Esophagus (tissue), 2 donors: ENCODE data around the gene MOSMO. TPM values are rescaled to one million over a fixed set of nuclear protein-coding genes. Genes with fewer than 3 reads are reported as not detected.
"Not testable (repeated sequence)": the region's sequence is repeated elsewhere in the genome, so short reads cannot be mapped to it uniquely, and the experiment has no call there.

Source experiments
- H3K27ac ChIP-seq, 2 donors: one replicate each; pipeline ENCODE4 v1.5.1; 2013; ENCODE audit warnings: low read depth in 2 of 2, mild to moderate bottlenecking in 2 of 2, inconsistent platforms in 1 of 2, low read length in 1 of 2, moderate library complexity in 1 of 2
- H3K27me3 ChIP-seq, 2 donors: one replicate each; pipeline ENCODE4 v1.6.1; 2013; ENCODE audit warnings: low read length in 2 of 2, control low read depth in 1 of 2, mild to moderate bottlenecking in 1 of 2; ENCODE audit not compliant: insufficient read depth in 2 of 2, control insufficient read depth in 1 of 2
- H3K36me3 ChIP-seq, 2 donors: one replicate each; pipeline ENCODE4 v1.6.1; 2013; ENCODE audit warnings: low read length in 1 of 2; ENCODE audit not compliant: control insufficient read depth in 2 of 2, insufficient read depth in 2 of 2
- H3K4me1 ChIP-seq, 2 donors: one replicate each; pipeline ENCODE4 v1.6.1; 2013; ENCODE audit warnings: low read length in 1 of 2; ENCODE audit not compliant: control insufficient read depth in 2 of 2, insufficient read depth in 2 of 2
- H3K4me3 ChIP-seq, 2 donors: one replicate each; pipeline ENCODE4 v1.5.1; 2013; ENCODE audit warnings: low read length in 2 of 2, mild to moderate bottlenecking in 2 of 2, low read depth in 1 of 2, moderate library complexity in 1 of 2
- H3K9me3 ChIP-seq, 2 donors: one replicate each; pipeline ENCODE4 v1.6.1; 2013; ENCODE audit warnings: mild to moderate bottlenecking in 2 of 2, low read depth in 1 of 2, low read length in 1 of 2, moderate library complexity in 1 of 2; ENCODE audit not compliant: control insufficient read depth in 2 of 2, insufficient read depth in 1 of 2
- WGBS, 2 donors: extraction: QIAGEN DNeasy Blood & Tissue Kit; methylation state at CpG; one replicate each; pipeline ENCODE4 v1.1.7; 2013; 5-methylcytosine and 5-hydroxymethylcytosine counted together
- polyA plus RNA-seq, 2 donors: library from polyadenylated mRNA; stranded (reverse); fragments of 200-250 nt; gene quantifications; one replicate each; pipeline ENCODE4 v1.2.3, GENCODE V29; 2013
- donor health status: healthy with polysubstance abuse.
- donor health status: Bipolar disorder and iron deficiency.

The MOSMO gene
- polyA plus RNA-seq, 2 donors: 6.8 to 13.1 TPM

GRCh38 chr16:22098405-22099255, 90.7 kb downstream of the MOSMO start:
- Histone ChIP-seq H3K27me3 (no peaks in the 10 kb centered on the region), H3K4me1 (no peaks in the 10 kb centered on the region), H3K27ac (no peak overlapping the region), H3K4me3 (no peak overlapping the region), H3K9me3 (no peaks in the 10 kb centered on the region), H3K36me3 (no peaks in the 10 kb centered on the region)
- 49 to 53% methylated on average over 8 of the region's 8 CpGs for WGBS, 2 donors

DNA sequence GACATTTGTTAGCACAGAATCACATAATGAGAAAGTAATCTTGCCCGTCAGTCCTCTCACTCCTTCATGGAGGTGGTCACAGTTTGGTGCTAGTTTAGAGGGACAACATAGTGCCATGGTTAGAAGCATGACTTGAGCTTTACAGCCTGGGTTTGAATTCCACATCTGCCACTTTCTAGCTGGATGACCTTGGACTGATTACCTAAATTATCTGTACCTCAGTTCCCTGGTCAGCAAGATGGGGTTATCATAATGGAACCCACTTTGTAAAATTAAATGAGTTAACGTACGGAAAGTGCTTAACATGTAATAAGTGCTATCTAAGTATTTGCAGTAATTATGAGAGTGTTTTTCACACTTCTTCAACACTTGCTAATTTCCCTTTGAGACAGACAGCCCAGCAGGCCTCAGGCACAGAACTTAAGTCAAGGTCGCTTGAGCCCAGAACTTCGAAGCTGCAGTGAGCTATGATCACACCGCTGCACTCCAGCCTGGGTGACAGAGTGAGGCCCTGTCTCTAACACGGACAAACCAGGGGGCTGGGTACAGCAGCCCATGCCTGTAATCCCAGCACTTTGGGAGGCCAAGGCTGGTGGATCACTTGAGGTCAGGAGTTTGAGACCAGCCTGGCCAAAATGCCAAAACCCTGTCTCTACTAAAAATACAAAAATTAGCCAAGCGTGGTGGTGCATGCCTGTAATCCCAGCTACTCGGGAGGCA, 91.5 kb downstream of the MOSMO start:
- Histone ChIP-seq H3K27me3 (no peaks in the 10 kb centered on the region), H3K4me1 (no peaks in the 10 kb centered on the region), H3K27ac (no peak overlapping the region), H3K36me3 (no peaks in the 10 kb centered on the region), H3K4me3 (no peak overlapping the region), H3K9me3 (no peaks in the 10 kb centered on the region)
- 78 to 80% methylated on average over 9 of the region's 9 CpGs for WGBS, 2 donors

DNA sequence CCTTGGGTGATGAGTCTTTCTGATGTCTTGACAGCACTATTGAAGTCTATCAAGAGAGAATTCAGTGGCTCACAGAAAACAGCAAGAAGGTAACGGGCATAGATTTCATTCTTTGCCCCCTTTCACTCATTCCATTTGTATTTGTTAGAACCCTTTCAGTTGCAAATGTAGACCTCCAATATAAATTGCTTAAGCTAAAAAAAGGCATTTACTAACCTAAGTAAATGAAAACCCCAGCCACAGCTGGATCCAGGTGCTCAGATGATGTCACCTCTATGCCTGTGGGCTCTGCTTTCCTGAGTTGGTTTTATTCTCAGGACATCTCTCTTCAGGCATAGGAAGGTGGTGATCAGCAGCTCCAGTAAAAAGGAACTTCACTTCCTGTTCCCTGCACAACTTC, 95.5 kb downstream of the MOSMO start:
- no peaks in the 10 kb centered on the region for H3K27me3 ChIP-seq
- 90 to 94% methylated on average over 1 of the region's 1 CpG for WGBS, 2 donors

GRCh38 chr16:22109258-22109898, 101.5 kb downstream of the MOSMO start:
- H3K9me3 ChIP-seq: no peaks in the 10 kb centered on the region
- WGBS, 2 donors: 44% methylated on average over 4 of the region's 4 CpGs
- no peak overlapping the region for H3K27ac ChIP-seq
- no peak overlapping the region for H3K4me3 ChIP-seq
- H3K4me1 ChIP-seq: no peaks in the 10 kb centered on the region
- no peaks in the 10 kb centered on the region for H3K27me3 ChIP-seq
- no peaks in the 10 kb centered on the region for H3K36me3 ChIP-seq

More for the DNA sequence above, 95.5 kb downstream of the MOSMO start:
- H3K9me3 ChIP-seq: no peaks in the 10 kb centered on the region
- no peak overlapping the region for H3K4me3 ChIP-seq
- no peaks in the 10 kb centered on the region for H3K36me3 ChIP-seq
- no peaks in the 10 kb centered on the region for H3K4me1 ChIP-seq
- H3K27ac ChIP-seq: no peak overlapping the region

- not testable (repeated sequence) for H3K4me3 ChIP-seq, H3K9me3 ChIP-seq, H3K27me3 ChIP-seq, H3K36me3 ChIP-seq, H3K27ac ChIP-seq, H3K4me1 ChIP-seq
- 75 to 76% methylated on average over 5 of the region's 5 CpGs for WGBS, 2 donors
Measured at GRCh38 chr16:22111629-22112028, 103.7 kb downstream of the MOSMO start.

DNA sequence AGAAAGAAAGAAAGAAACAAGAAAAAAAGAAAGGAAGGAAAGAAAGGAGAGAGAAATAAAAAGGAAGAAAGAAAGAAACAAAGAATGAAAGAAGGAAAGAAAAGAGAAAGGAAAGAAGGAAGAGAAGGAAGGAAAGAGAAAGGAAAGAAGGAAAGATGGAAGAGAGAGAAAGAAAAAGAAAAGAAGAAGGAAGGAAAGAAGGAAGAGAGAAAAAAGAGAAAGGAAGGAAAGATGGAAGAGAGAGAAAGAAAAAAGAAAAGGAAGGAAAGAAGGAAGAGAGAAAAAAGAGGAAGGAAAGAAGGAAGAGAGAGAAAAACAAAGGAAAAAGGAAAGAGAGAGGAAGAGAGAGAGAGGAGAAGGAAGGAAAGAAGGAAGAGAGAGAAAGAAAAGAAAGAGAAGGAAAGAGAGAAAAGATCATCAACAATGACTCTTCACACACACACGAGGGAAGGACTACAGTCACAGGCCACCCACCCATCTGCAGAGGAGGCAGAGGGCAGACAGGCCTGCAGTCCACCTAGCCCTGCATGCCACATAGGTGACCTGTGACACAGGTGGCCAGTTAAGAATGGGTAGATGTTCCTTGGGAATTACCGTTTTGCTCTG, 108.3 kb downstream of the MOSMO start:
- 82 to 90% methylated on average over 2 of the region's 2 CpGs for WGBS, 2 donors
- no peak overlapping the region for H3K4me3 ChIP-seq
- no peaks in the 10 kb centered on the region for H3K27me3 ChIP-seq
- H3K36me3 ChIP-seq: no peaks in the 10 kb centered on the region
- no peaks in the 10 kb centered on the region for H3K4me1 ChIP-seq
- H3K27ac ChIP-seq: no peak overlapping the region
- H3K9me3 ChIP-seq: no peaks in the 10 kb centered on the region

GRCh38 chr16:22117609-22118008, 109.7 kb downstream of the MOSMO start:
- WGBS, 2 donors: 74 to 80% methylated on average over 2 of the region's 2 CpGs
- no peaks in the 10 kb centered on the region for H3K27me3 ChIP-seq
- H3K36me3 ChIP-seq: no peaks in the 10 kb centered on the region
- H3K4me3 ChIP-seq: no peak overlapping the region
- no peaks in the 10 kb centered on the region for H3K4me1 ChIP-seq
- no peaks in the 10 kb centered on the region for H3K9me3 ChIP-seq
- no peak overlapping the region for H3K27ac ChIP-seq

- H3K36me3 ChIP-seq: no peaks in the 10 kb centered on the region
- H3K9me3 ChIP-seq: no peaks in the 10 kb centered on the region
- H3K4me3 ChIP-seq: no peak overlapping the region
- no peaks in the 10 kb centered on the region for H3K4me1 ChIP-seq
- no peak overlapping the region for H3K27ac ChIP-seq
- 77 to 81% methylated on average over 3 of the region's 3 CpGs for WGBS, 2 donors
- H3K27me3 ChIP-seq: no peaks in the 10 kb centered on the region
Measured at GRCh38 chr16:22120440-22120839, 112.5 kb downstream of the MOSMO start.

DNA sequence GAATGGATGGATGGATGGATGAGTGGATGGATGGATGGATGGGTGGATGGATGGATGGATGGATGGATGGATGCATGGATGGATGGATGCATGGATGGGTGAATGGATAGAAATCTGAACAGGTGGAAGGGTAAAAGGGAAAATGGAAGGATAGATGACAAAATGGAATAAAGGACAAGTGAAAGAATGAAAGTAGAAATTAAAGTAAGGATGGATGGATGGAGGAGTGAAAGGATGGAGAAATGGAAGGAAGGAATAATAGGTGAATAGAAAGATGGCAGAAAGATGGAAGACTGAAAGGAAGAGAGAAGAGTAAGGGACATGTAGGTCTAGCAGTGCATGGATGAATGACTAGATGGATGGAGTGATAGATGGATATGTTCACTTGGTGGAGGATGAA, 114.3 kb downstream of the MOSMO start:
- Histone ChIP-seq H3K4me1 (no peaks in the 10 kb centered on the region), H3K36me3 (no peaks in the 10 kb centered on the region), H3K9me3 (no peaks in the 10 kb centered on the region), H3K4me3 (no peak overlapping the region), H3K27ac (no peak overlapping the region), H3K27me3 (no peaks in the 10 kb centered on the region)
